ENCODE measurements around the gene RASA4.
"Not testable (repeated sequence)": the region's sequence is repeated elsewhere in the genome, so short reads cannot be mapped to it uniquely, and the experiment has no call there.

The RASA4 gene

DNA sequence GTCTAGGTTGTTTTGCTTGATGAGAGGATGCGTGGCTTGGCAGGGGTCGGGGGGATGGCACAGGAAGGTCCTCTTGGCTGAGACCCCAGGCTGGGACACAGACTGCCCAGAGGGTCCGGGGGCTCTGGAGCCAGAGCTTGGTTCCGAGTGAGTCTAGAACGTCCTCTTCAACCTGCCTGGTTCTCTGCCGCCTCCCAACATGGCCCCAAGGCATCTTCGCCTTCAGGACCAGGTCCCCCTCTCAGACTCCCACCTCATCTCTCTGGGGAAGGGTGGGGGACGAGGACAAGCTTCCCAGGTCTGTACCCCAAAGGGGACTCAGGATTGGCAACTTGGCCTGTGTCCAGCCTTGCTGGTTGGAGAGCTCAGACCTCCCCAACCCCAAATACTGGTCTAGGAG is 74.5 kb downstream of the RASA4 start:
- DNase-seq: not testable (repeated sequence)

DNA sequence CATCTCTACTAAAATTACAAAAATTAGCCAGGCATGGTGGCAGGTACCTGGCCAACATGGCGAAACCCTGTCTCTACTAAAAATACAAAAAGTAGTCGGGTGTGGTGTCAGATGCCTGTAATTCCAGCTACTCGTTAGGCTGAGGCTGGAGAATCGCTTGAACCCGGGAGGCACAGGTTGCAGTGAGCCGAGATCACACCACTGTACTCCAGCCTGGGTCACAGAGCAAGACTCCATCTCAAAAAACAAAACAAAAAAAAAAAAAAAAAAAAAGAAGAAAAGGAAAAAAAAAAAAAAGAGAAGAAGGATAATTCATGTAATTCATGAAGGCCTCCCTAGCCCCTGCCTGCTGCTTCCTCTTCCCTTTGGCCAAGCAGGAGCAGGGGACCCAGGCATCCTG is 76.0 kb downstream of the RASA4 start:
- not testable (repeated sequence) for DNase-seq

DNA sequence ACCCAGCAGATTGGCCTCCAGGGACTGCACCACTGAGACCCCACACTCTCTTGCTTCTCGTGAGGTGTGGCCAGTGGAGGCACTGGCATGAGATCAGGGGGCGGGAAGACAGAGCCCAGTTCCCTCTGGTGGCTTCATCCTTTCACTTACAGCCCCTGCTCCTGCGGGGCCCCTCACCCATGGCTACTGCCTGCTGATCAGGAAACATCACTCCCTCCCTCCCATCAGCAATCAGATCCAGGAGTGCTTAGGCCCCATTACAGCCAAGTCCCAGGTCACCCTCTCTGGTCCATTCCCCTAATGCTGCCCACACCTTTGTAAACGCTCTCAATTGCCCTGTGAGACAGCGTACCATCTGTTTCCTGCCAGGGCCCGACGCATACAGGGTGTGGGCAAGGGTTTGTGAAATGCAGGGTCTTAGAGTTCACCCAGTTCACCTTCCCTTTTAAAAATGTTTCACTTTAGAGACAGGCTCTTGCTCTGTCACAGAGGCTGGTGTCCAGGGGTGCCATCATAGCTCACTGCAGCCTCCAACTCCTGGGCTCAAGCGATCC is 81.4 kb downstream of the RASA4 start:
- not testable (repeated sequence) for DNase-seq

DNA sequence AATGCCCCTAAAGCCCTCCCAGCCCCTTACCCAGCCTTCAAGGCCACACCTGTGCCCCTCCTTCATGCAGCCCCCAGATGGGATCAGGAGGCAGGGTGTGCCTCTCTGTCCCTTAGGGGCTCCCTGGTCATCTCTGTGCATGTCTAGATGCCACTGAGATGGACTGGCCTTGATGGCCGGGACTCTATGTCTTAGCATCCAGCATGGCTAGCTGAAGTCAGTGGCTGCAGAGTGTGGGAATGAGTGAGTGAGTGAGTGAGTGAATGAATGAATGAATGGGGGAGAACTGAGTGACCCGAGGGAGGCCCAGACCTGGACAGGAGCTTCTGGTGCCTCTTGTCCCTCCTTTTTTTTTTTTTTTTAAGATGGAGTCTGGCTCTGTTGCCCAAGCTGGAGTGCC is 84.4 kb downstream of the RASA4 start:
- not testable (repeated sequence) for DNase-seq

DNA sequence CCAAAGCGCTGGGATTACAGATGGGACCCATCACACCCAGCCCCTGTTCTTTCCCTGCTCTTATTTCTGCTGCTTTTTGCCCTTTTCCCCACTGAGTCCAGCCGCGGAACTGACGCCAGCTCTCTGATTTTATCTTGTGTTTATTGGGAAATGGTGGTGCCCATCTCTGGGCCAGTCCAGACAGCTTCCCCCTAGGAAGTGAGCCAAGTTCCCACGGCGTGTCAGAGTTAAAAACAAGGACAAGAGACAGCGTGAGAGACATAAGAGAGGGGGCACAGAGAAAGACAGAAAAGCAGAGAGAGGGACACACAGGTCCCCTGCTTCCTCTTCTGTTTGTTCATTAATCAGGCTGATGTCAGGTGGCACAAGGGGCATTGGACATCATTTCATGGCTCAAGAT is 85.0 kb downstream of the RASA4 start:
- not testable (repeated sequence) for DNase-seq

DNA sequence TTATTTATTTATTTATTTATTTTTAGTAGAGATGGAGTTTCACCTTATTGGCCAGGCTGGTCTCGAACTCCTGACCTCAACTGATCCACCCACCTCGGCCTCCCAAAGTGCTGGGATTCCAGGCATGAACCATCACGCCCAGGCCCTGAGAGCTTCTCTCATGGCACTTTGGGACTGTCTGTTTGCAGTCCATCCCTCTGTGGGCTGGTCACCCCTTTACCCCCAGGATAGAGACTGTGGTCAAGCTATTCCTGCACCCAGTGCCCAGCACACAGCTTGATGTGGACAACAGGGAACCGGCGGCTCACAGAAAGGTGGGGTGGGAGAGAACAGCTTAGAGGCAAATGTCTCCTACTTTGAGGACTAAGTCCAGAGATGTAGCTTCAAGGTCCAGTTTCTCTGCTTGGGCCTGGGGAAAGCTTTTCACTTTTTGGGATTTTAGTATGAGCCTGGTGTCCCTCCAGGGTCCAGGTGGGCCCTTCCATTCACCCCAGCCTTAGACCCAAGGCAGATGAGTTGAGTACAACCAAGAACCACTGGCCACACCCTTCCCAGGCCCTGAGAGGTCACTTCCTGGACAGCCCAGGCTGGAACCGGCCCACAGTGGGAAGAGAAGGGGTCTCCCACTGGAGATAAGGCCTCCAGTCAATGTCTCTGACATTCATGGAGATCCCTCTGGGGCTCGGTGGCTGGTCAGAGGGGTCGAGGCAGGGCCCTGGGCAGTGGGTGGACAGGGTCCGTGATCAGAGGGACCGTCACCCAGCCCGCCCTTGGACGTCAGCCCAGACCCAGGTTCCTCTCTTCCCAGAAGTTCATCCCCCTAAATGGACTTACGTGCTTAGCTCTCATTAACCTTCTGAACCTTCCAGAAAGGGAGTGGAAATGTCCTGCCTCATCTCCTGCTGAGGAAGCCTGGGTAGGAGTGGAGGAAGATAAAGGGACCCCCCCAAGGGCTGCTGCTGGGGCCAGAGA is 88.4 kb downstream of the RASA4 start:
- DNase-seq: not testable (repeated sequence)

DNA sequence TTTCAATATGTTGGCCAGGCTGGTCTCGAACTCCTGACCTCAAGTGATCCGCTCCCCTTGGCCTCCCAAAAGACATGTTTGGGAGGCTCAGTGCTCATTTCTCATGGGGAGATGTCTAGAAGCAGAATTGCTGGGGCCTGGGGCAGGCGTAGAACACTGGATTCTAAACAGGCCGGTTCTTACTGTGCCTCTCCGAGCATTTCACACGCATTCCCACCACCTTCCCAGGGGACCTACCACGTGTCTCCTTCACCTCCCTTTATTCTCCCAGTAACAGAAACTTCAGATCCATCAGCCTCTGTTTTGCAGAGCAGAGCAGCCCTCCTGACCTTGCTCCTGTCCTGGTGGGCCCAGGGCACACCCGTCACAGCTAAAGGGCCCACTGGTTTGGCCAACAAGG is 89.4 kb downstream of the RASA4 start:
- not testable (repeated sequence) for DNase-seq

DNA sequence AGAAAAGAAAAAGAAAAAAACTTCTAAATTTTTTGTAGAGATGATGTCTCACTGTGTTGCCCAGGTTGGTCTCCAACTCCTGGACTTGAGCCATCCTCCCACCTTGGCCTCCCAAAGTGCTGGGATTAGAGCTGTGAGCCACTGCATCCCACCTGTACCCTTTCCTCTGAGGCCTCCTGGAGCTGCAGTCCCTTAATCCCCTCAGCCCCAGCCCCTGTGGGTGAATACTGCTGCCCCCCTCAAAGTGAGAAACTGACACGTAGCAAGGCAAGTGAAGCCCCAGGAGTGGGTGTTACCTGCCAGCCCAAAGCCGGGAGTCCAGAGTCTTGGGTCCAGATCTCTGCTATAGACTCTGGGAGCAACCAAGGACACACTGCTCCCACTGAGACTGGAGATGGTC is 91.8 kb downstream of the RASA4 start:
- not testable (repeated sequence) for DNase-seq

Data from activated CD4-positive, CD25-positive, alpha-beta regulatory T cell (primary cell).